A673 (cell line): Measurements from ENCODE around the gene EPHB2.

Source experiments
- CTCF ChIP-seq: fragments of 300-800, 200-600 bp; sonication (generic); conservative IDR thresholded peaks from 2 replicates; pipeline ENCODE4 v1.5.1; 2017; ENCODE audit warnings: low read depth, mild to moderate bottlenecking, antibody characterized with exemption, low read length, moderate library complexity, mixed read lengths
- EZH2 ChIP-seq: fragments of 200-600 bp; sonication (generic); IDR thresholded peaks from 2 replicates; pipeline ENCODE4 v1.6.1; 2017; ENCODE audit warnings: borderline replicate concordance, low read depth, mild to moderate bottlenecking, mixed read lengths, antibody characterized with exemption, low read length; ENCODE audit not compliant: poor library complexity, severe bottlenecking

DNA sequence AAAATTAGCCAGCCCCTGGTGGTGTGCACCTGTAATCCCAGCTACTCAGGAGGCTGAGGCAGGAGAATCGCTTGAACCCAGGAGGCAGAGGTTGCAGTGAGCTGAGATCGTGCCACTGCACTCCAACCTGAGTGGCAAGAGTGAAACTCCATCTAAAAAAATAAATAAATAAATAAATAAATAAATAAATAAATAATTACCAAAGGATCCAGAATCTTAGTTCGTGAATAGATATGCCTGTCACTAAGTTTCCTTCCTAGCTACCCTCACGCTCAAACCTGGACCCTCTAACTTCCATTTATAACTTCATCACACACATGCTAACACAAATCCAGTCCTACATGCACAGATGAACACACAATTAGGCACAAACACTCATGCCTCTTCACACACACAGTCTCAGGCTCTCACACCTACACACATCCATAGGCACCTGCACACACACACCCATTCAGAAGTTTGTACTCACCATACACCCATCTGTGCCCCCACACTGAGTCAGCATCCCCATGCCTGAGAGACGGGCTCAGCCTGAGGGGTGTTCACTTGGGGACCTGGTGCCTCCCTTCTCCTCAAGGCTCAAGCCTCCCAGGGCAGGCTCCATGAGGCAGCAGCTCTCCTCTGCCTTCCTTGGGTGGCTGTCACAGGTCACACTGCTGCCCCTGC, 200.5 kb downstream of the EPHB2 start:
- TF ChIP-seq CTCF = no peak
- no peak for TF ChIP-seq EZH2
